CD4-positive, alpha-beta T cell (primary cell): Measurements from ENCODE around the gene KDELR1. TPM values are rescaled to one million over a fixed set of nuclear protein-coding genes. Genes with fewer than 3 reads are reported as not detected.

Experiments
- ATAC-seq: fragments of 200-7000 bp; cut with Tn5 transposase; one replicate; pipeline ENCODE4 v1.10.0; 2022; ENCODE audit warnings: mild to moderate bottlenecking; ENCODE audit not compliant: poor library complexity
- CTCF ChIA-PET: fragments of 350-600 bp; sonication (Branson Sonifier 250); formaldehyde crosslinking; loops from one replicate; lab custom pipeline; 2021; ENCODE audit warnings: antibody characterized with exemption, inconsistent platforms; lab: Charles Lee
- POLR2A ChIA-PET: fragments of 350-600 bp; sonication (Branson Sonifier 250); formaldehyde crosslinking; loops from one replicate; lab custom pipeline; 2021; ENCODE audit warnings: antibody characterized with exemption, inconsistent platforms; lab: Charles Lee
- DNase-seq, 14 experiments: peaks; one replicate each; pipeline ENCODE4 v3.0.0-alpha.2; 2013 to 2020; ENCODE audit warnings: mixed read lengths in 2 of 14
- H3K27ac ChIP-seq, 2 donors: one replicate each; pipeline versions ENCODE4 v1.5.1 to v1.7.0; 2013; ENCODE audit warnings: low read length in 2 of 2, low read depth in 1 of 2, mild to moderate bottlenecking in 1 of 2
- H3K27me3 ChIP-seq, 2 experiments: 1 replicate in 1 of 2; 2 replicates in 1 of 2; pipeline versions ENCODE4 v1.6.1 to v1.7.0; 2013; ENCODE audit warnings: low read length in 2 of 2, control low read depth in 1 of 2, mild to moderate bottlenecking in 1 of 2, moderate library complexity in 1 of 2; ENCODE audit not compliant: insufficient read depth in 2 of 2, control insufficient read depth in 1 of 2
- H3K36me3 ChIP-seq: one replicate; pipeline ENCODE4 v1.6.1; 2013; ENCODE audit warnings: low read length, control low read depth; ENCODE audit not compliant: insufficient read depth
- H3K4me1 ChIP-seq: one replicate; pipeline ENCODE4 v1.6.1; 2013; ENCODE audit warnings: low read length, control low read depth; ENCODE audit not compliant: insufficient read depth
- H3K4me3 ChIP-seq: one replicate; pipeline ENCODE4 v1.5.1; 2013; ENCODE audit warnings: mild to moderate bottlenecking, low read length, moderate library complexity
- H3K9me3 ChIP-seq, 2 experiments: 1 replicate in 1 of 2; 2 replicates in 1 of 2; pipeline versions ENCODE4 v1.6.1 to v1.7.0; 2013; ENCODE audit warnings: low read length in 2 of 2, mild to moderate bottlenecking in 2 of 2, control low read depth in 1 of 2, moderate library complexity in 1 of 2; ENCODE audit not compliant: control insufficient read depth in 1 of 2, insufficient read depth in 1 of 2
- H3K27ac Mint-ChIP-seq: one replicate; pipeline ENCODE4 v1.8.0; 2020; ENCODE audit warnings: mixed read lengths
- H3K27me3 Mint-ChIP-seq: one replicate; pipeline ENCODE4 v1.8.0; 2021; ENCODE audit warnings: mixed read lengths
- H3K36me3 Mint-ChIP-seq: one replicate; pipeline ENCODE4 v1.8.0; 2021; ENCODE audit warnings: low read depth, mixed read lengths
- H3K4me1 Mint-ChIP-seq: one replicate; pipeline ENCODE4 v1.8.0; 2021; ENCODE audit warnings: low read depth, mixed read lengths
- H3K4me3 Mint-ChIP-seq: one replicate; pipeline ENCODE4 v1.8.0; 2020; ENCODE audit warnings: mild to moderate bottlenecking, mixed read lengths
- H3K9me3 Mint-ChIP-seq: one replicate; pipeline ENCODE4 v1.8.0; 2020; ENCODE audit warnings: mixed read lengths
- intact Hi-C, 2 experiments: fragments of 100-400 bp; cut with DNase I in 1 of 2; cut with micrococcal nuclease in 1 of 2; formaldehyde crosslinking; loops; one replicate each; pipeline versions ENCODE4 v1.15.1 to v1.9.0; 2023 to 2025; cut with DNase I, micrococcal nuclease
- total RNA-seq, 174 experiments: library from RNA in 2 of 174; stranded (reverse) in 2 of 174; gene quantifications; one replicate each; pipeline ENCODE4 v1.2.3 and lab custom pipeline; 2021 to 2026
- TF ChIP-seq, protein P1 (sequence below): fragments of 200-600 bp; IDR thresholded peaks from one replicate; pipeline ENCODE4 v1.8.0; 2022; ENCODE audit warnings: antibody characterized with exemption, mild to moderate bottlenecking

Gene KDELR1
- total RNA-seq, 2 experiments from 2014 or later, result 32.2 to 39.6 TPM

DNA sequence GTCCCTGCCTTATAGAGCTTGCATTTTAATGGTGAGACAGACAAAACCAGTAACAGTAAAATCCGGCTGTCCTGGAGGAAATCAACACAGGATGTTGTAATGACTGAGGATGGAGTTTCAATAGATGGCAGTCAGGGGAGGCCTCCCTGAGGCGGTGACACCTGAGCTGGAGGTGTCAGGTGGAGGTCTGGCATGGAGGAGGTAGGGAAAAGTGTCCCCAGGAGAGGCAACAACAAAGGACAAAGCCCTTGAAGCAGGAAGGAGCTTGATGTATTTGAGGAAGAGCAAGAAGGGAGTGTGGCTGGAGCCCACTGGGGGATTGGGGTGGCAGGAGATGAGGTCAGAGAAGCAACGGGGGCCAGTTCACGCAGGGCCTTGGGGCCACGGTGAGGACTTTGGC is 9.9 kb upstream of the KDELR1 start:
- intact Hi-C loops, result no loop called here
- peaks cover 4 to 11% of the 10 kb centered on the region in 2 experiments for H3K27me3 ChIP-seq
- peaks cover 37% of the 10 kb centered on the region for H3K4me1 ChIP-seq
- Mint-ChIP-seq H3K9me3 (no peaks in the 10 kb centered on the region), H3K27ac (no peak overlapping the region), H3K4me3 (no peak overlapping the region), H3K36me3 (no peaks in the 10 kb centered on the region), H3K4me1 (peaks cover 23% of the 10 kb centered on the region), H3K27me3 (peaks cover 11% of the 10 kb centered on the region)
- TF ChIP-seq, protein P1, sequence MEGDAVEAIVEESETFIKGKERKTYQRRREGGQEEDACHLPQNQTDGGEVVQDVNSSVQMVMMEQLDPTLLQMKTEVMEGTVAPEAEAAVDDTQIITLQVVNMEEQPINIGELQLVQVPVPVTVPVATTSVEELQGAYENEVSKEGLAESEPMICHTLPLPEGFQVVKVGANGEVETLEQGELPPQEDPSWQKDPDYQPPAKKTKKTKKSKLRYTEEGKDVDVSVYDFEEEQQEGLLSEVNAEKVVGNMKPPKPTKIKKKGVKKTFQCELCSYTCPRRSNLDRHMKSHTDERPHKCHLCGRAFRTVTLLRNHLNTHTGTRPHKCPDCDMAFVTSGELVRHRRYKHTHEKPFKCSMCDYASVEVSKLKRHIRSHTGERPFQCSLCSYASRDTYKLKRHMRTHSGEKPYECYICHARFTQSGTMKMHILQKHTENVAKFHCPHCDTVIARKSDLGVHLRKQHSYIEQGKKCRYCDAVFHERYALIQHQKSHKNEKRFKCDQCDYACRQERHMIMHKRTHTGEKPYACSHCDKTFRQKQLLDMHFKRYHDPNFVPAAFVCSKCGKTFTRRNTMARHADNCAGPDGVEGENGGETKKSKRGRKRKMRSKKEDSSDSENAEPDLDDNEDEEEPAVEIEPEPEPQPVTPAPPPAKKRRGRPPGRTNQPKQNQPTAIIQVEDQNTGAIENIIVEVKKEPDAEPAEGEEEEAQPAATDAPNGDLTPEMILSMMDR, result no peak
- ChIA-PET CTCF (interaction anchor here (1.1 to 3.7 kb wide), 2 partner anchors 10 to 13 kb away, joined by 3 to 22 read pairs; partner anchors contain the start of gene KDELR1), POLR2A (interaction anchor here (0.6 to 1.4 kb wide), 2 partner anchors 10 to 70 kb away, joined by 3 read pairs; partner anchors contain the start of gene KDELR1)
- no peak overlapping the region for H3K4me3 ChIP-seq
- H3K36me3 ChIP-seq, result no peaks in the 10 kb centered on the region
- no peak overlapping the region for H3K27ac ChIP-seq
- peaks cover 0 to 12% of the 10 kb centered on the region in 2 experiments for H3K9me3 ChIP-seq
- no peak for DNase-seq
- no peak for ATAC-seq

DNA sequence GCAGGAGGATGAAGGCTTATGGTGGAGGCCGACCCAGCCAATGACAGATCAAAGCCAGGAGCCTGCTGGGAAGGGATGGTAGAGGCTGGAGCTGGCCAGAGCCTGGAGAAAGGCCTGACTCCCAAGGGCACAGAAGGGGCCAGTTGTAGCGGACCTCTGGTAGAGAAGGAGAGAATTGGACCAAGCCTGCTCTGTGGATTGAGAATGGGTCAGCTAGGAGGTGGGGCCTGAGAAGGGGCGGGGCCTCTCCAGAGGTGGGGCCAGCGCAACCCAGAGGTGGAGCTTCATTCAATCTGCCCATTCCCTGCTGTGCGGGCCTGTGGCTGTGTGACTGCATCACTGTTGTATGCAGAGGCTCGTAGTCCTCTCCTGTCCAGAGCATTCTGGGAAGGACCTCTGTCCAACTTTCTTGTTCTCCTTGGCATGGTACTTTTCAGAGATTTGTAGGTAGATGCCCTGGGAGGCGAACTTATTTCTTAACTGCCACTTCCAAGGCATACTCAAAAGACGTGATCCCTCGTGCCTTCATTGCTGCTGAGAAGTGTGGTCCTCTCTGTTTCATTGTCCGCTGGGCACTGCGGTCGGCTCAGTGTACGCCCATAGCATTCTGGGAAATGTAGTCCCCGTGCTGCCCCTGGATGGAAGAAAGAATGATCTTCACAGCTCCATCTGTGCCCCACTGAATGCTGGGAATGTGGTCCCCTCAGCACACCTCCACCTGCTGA is 8.8 kb upstream of the KDELR1 start:
- peak; percentile 11 for ATAC-seq

More for the DNA sequence above, 8.8 kb upstream of the KDELR1 start:
- no peaks in the 10 kb centered on the region for H3K36me3 Mint-ChIP-seq
- Histone ChIP-seq H3K4me3 (no peak overlapping the region), H3K27me3 (peaks cover 16 to 22% of the 10 kb centered on the region in 2 experiments), H3K36me3 (no peaks in the 10 kb centered on the region), H3K9me3 (peaks cover 0 to 14% of the 10 kb centered on the region in 2 experiments), H3K4me1 (peaks cover 48% of the 10 kb centered on the region), H3K27ac (no peak overlapping the region)
- ChIA-PET POLR2A (interaction anchor here (1.0 to 1.5 kb wide), 3 partner anchors 9 to 36 kb away, joined by 3 read pairs; partner anchors contain the start of genes KDELR1, SYNGR4 and TMEM143), CTCF (interaction anchor here (1.6 to 3.7 kb wide), 2 partner anchors 9 to 339 kb away, joined by 3 to 22 read pairs; partner anchors contain the start of gene KDELR1)
- H3K9me3 Mint-ChIP-seq, result no peaks in the 10 kb centered on the region
- H3K4me1 Mint-ChIP-seq, result peaks cover 33% of the 10 kb centered on the region
- TF ChIP-seq, protein P1, result no peak
- peak in 4 of 14 experiments; percentile 35 to 72 (median 50) for DNase-seq
- H3K27me3 Mint-ChIP-seq, result peaks cover 20% of the 10 kb centered on the region
- H3K4me3 Mint-ChIP-seq, result peak overlapping the region; percentile 21
- H3K27ac Mint-ChIP-seq, result peak overlapping the region; percentile 31
- intact Hi-C loops, result no loop called here
